ENCODE data around the gene FHL2.
A peak's percentile ranks its signal among the peaks of the same experiment; 100 is the strongest.
"Not testable (repeated sequence)": the region's sequence is repeated elsewhere in the genome, so short reads cannot be mapped to it uniquely, and the experiment has no call there.

FHL2 gene

DNA sequence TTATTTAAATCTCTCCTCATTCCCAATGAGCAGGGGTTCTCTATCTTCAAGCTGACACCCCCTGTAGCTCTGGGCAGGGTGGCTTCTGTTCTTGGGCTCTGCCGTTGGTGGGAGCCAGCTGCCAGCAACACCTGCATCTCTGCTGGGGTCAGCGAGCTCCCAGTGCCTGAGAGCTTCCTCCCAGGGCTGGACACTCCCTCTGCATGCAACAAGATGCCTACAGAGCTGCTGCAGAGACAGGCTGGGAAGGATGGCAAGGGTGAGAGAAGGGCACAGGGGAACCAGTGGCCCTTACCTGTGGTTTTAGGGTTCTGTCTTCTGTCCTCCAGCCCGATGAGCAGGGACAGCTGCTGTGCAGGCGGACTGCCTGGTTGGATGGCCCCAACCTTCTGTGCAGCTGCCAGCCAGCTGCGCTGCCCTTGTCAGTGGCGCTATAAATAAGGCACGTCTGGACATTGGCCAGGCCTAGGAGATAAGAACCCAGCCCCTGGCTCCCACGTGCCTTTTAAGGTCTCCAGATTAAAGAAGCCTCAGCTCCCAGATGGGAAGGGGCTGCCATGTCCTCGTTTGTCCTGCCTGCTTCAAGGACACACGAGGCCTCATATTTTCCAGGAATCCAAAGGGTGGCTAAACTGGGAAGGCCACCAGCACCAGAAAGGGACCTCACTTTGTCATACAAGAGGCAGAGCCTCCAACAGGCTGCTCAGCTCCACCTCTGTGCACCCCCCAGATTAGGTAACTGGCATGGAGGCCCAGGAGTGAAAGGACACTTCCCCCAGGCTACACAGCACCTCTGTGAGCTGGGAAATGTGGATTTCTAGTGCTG, 39.5 kb upstream of the FHL2 start:
- no peaks in the 10 kb centered on the region for H3K27me3 ChIP-seq (ENCODE audit: control insufficient read depth in 1 of 2, insufficient read depth in 2 of 2, low read length in 2 of 2)
- peaks cover 31% of the 10 kb centered on the region for H3K4me1 ChIP-seq (ENCODE audit: control insufficient read depth, insufficient read depth, low read length)
- no peaks in the 10 kb centered on the region for H3K36me3 ChIP-seq (ENCODE audit: control insufficient read depth in 2 of 2, insufficient read depth in 2 of 2, low read length in 2 of 2)
- H3K9ac ChIP-seq (ENCODE audit: low read length in 2 of 2), result peak overlapping the region in 1 of 2 donors; percentile 13
- H3K27ac ChIP-seq (ENCODE audit: low read length), result peak overlapping the region; percentile 31
- H3K9me3 ChIP-seq (ENCODE audit: control insufficient read depth in 2 of 2, low read length in 2 of 2), result no peaks in the 10 kb centered on the region
- peak overlapping the region in 1 of 2 donors; percentile 47 for H3K4me3 ChIP-seq (ENCODE audit: low read length in 2 of 2)

DNA sequence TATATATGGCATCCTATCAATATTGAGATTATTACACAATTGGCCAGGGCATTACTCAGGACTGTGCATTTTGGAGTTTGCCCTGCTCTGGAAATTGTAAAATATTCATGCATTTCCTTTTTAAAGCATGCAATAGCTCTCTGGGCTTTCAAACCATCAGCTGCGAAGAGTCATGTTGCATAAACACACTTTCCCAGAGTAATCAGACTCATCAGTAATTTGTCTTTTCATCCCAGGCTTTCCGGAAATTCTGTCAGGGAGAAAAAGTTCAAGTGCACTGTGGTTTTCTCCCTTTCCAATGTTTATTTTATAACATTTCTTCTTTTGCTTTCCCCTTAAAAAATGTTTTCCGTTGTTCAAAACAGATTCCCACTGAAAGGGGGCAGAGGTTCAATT, 38.9 kb upstream of the FHL2 start:
- H3K4me1 ChIP-seq (ENCODE audit: control insufficient read depth, insufficient read depth, low read length), result peaks cover 25% of the 10 kb centered on the region
- H3K27me3 ChIP-seq (ENCODE audit: control insufficient read depth in 1 of 2, insufficient read depth in 2 of 2, low read length in 2 of 2), result no peaks in the 10 kb centered on the region
- H3K4me3 ChIP-seq (ENCODE audit: low read length in 2 of 2), result peak overlapping the region in 1 of 2 donors; percentile 47
- H3K36me3 ChIP-seq (ENCODE audit: control insufficient read depth in 2 of 2, insufficient read depth in 2 of 2, low read length in 2 of 2), result no peaks in the 10 kb centered on the region
- no peak overlapping the region for H3K9ac ChIP-seq (ENCODE audit: low read length in 2 of 2)
- H3K27ac ChIP-seq (ENCODE audit: low read length), result no peak overlapping the region
- H3K9me3 ChIP-seq (ENCODE audit: control insufficient read depth in 2 of 2, low read length in 2 of 2), result no peaks in the 10 kb centered on the region

GRCh38 chr2:105432749-105433148, 33.9 kb upstream of the FHL2 start:
- no peak overlapping the region for H3K4me3 ChIP-seq (ENCODE audit: low read length in 2 of 2)
- no peaks in the 10 kb centered on the region for H3K9me3 ChIP-seq (ENCODE audit: control insufficient read depth in 2 of 2, low read length in 2 of 2)
- H3K27ac ChIP-seq (ENCODE audit: low read length), result no peak overlapping the region
- H3K36me3 ChIP-seq (ENCODE audit: control insufficient read depth in 2 of 2, insufficient read depth in 2 of 2, low read length in 2 of 2), result no peaks in the 10 kb centered on the region
- no peak overlapping the region for H3K9ac ChIP-seq (ENCODE audit: low read length in 2 of 2)
- peaks cover 17% of the 10 kb centered on the region for H3K4me1 ChIP-seq (ENCODE audit: control insufficient read depth, insufficient read depth, low read length)
- H3K27me3 ChIP-seq (ENCODE audit: control insufficient read depth in 1 of 2, insufficient read depth in 2 of 2, low read length in 2 of 2), result no peaks in the 10 kb centered on the region

DNA sequence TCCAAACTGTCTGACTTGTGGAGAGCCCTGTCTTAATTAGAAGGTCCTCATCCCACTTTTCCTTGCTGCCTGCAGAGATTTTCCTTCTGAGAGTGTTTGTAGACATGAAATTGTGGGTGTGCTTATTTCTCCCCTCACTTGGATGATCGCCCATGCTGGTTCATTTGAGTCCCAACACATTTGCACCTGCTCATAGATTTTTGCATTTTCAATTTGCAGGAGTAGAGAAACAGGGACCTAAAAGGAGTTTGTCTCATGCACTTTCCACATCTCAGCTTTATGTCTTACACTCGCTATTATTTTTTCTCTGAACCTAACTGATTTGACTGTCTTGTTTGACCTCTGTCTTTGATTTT, 33.2 kb upstream of the FHL2 start:
- no peaks in the 10 kb centered on the region for H3K36me3 ChIP-seq (ENCODE audit: control insufficient read depth in 2 of 2, insufficient read depth in 2 of 2, low read length in 2 of 2)
- no peak overlapping the region for H3K27ac ChIP-seq (ENCODE audit: low read length)
- H3K4me1 ChIP-seq (ENCODE audit: control insufficient read depth, insufficient read depth, low read length), result peaks cover 12% of the 10 kb centered on the region
- H3K27me3 ChIP-seq (ENCODE audit: control insufficient read depth in 1 of 2, insufficient read depth in 2 of 2, low read length in 2 of 2), result no peaks in the 10 kb centered on the region
- H3K9me3 ChIP-seq (ENCODE audit: control insufficient read depth in 2 of 2, low read length in 2 of 2), result no peaks in the 10 kb centered on the region
- H3K4me3 ChIP-seq (ENCODE audit: low read length in 2 of 2), result peak overlapping the region in 1 of 2 donors; percentile 30
- H3K9ac ChIP-seq (ENCODE audit: low read length in 2 of 2), result no peak overlapping the region

DNA sequence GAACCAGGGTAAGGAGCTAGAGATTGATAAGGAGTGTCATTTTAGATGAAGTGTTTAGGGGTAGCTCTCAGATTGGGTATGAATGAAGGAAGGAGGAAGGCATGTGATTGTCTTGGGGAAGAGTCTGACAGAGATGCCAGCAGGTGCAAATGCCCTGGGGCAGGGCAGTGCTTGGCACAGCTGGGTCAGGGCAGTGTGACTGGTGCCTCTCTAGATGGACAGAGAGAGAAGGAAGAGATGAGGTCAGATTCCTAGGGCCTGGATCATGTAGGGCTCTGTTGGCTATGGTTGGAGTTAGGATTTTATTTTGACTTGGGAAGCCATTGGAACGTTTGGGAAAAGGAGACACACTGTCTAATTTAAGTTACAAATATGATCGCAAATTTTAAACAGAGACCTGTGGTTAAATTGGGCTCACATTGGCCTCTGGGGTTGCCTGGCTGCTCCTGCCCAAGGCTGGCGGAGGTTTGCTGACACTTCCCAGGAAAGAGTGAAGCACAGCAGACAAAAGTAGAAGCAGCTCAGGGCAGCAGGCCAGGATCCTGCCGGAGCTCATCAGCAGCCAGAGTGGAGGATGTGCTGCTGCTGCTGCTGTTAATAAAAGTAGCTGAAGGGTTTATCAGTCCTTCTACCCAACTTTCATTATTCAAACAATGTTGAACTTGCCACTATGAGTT, 32.7 kb upstream of the FHL2 start:
- H3K27ac ChIP-seq (ENCODE audit: low read length), result peak overlapping the region; percentile 7
- H3K4me1 ChIP-seq (ENCODE audit: control insufficient read depth, insufficient read depth, low read length), result peaks cover 12% of the 10 kb centered on the region
- no peak overlapping the region for H3K9ac ChIP-seq (ENCODE audit: low read length in 2 of 2)
- H3K36me3 ChIP-seq (ENCODE audit: control insufficient read depth in 2 of 2, insufficient read depth in 2 of 2, low read length in 2 of 2), result no peaks in the 10 kb centered on the region
- no peaks in the 10 kb centered on the region for H3K27me3 ChIP-seq (ENCODE audit: control insufficient read depth in 1 of 2, insufficient read depth in 2 of 2, low read length in 2 of 2)
- H3K9me3 ChIP-seq (ENCODE audit: control insufficient read depth in 2 of 2, low read length in 2 of 2), result no peaks in the 10 kb centered on the region
- H3K4me3 ChIP-seq (ENCODE audit: low read length in 2 of 2), result no peak overlapping the region

DNA sequence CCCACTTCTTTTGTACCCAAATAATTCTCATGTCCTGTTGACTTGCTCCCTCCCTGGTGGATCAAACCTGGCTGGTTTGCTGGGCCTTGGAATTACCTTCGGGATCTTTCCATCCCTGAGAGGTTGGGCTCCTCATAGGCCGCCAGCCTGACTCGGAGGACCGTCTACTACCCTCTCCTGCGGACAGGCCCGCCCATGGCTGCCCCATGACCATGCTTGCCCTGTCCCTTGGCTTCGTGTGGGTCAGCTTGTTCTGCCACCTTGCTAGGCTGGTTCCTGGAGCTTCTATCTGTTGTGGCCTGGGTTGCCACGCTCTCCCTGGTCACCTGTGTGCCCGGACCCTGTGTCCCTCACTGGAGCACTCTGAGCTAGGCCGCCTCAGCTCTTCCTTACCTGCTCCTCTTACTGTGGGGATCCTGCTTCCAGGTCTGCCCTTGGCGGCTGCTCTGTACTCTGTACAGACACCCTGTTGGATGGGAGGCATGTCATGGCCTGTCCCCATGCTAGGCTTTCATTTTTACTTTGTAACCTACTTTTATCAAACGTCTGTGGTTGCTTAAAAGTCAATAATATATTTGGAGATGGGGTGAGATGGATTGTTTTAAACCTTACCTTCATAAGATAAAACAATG, 29.7 kb upstream of the FHL2 start:
- no peak overlapping the region for H3K4me3 ChIP-seq (ENCODE audit: low read length in 2 of 2)
- H3K36me3 ChIP-seq (ENCODE audit: control insufficient read depth in 2 of 2, insufficient read depth in 2 of 2, low read length in 2 of 2), result no peaks in the 10 kb centered on the region
- no peak overlapping the region for H3K27ac ChIP-seq (ENCODE audit: low read length)
- H3K4me1 ChIP-seq (ENCODE audit: control insufficient read depth, insufficient read depth, low read length), result peaks cover 12% of the 10 kb centered on the region
- no peaks in the 10 kb centered on the region for H3K9me3 ChIP-seq (ENCODE audit: control insufficient read depth in 2 of 2, low read length in 2 of 2)
- no peak overlapping the region for H3K9ac ChIP-seq (ENCODE audit: low read length in 2 of 2)
- H3K27me3 ChIP-seq (ENCODE audit: control insufficient read depth in 1 of 2, insufficient read depth in 2 of 2, low read length in 2 of 2), result no peaks in the 10 kb centered on the region

DNA sequence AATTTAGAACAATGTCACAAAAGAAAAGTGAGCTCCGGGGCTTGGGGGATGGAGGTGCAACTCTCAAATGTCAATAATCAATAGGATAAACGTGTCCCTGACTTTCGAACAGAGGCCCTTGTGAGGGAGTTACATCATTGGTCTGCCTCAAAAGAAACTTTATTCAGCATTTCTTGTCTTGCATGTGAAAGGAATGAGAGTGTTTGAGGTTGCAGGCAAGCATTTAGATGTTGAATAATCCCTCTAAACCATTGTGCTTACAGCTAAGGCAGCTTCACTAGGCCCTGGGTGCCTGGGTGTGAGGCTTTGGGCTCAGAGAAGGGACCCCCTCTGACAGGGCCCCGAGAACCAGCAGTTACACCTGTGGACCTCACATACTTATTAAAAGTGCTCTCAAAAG, 28.6 kb upstream of the FHL2 start:
- Histone ChIP-seq H3K4me3 (ENCODE audit: low read length in 2 of 2) (no peak overlapping the region), H3K9me3 (ENCODE audit: control insufficient read depth in 2 of 2, low read length in 2 of 2) (no peaks in the 10 kb centered on the region), H3K27me3 (ENCODE audit: control insufficient read depth in 1 of 2, insufficient read depth in 2 of 2, low read length in 2 of 2) (no peaks in the 10 kb centered on the region), H3K9ac (ENCODE audit: low read length in 2 of 2) (no peak overlapping the region), H3K4me1 (ENCODE audit: control insufficient read depth, insufficient read depth, low read length) (peaks cover 9% of the 10 kb centered on the region), H3K27ac (ENCODE audit: low read length) (no peak overlapping the region), H3K36me3 (ENCODE audit: control insufficient read depth in 2 of 2, insufficient read depth in 2 of 2, low read length in 2 of 2) (no peaks in the 10 kb centered on the region)

DNA sequence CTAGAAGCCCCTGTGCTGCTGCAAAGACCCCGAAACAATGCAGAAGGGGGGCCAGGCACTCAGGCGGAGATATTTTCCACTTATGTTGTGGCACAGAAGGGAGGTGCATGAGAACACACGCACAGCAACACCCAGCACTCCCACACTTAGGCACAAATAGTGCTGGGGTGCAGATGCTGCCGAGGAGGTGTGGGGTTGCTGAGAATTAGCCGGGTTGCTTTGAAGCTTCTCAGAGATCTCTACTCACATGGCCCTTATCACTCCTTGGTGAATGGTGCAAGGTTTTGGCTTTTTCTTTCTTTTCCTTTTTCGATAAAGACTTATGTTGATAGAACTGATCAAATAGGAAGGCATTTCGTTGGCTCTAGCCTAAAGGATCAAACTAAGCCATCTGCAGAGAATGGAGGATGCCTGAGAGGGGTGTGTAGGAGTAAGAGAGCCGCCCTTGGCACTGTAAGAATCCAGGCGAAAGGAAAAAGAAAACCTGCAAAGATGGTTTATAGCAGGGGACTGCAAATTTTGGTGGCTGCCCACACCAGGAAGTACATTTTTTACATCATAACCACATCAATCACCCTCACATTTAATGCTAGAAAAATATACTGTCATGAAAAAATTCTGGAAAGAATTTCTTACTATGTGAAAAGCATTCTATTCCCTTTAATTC, 27.9 kb upstream of the FHL2 start:
- H3K27me3 ChIP-seq (ENCODE audit: control insufficient read depth in 1 of 2, insufficient read depth in 2 of 2, low read length in 2 of 2), result no peaks in the 10 kb centered on the region
- no peak overlapping the region for H3K4me3 ChIP-seq (ENCODE audit: low read length in 2 of 2)
- H3K4me1 ChIP-seq (ENCODE audit: control insufficient read depth, insufficient read depth, low read length), result peaks cover 5% of the 10 kb centered on the region
- H3K9ac ChIP-seq (ENCODE audit: low read length in 2 of 2), result no peak overlapping the region
- no peaks in the 10 kb centered on the region for H3K36me3 ChIP-seq (ENCODE audit: control insufficient read depth in 2 of 2, insufficient read depth in 2 of 2, low read length in 2 of 2)
- no peak overlapping the region for H3K27ac ChIP-seq (ENCODE audit: low read length)
- no peaks in the 10 kb centered on the region for H3K9me3 ChIP-seq (ENCODE audit: control insufficient read depth in 2 of 2, low read length in 2 of 2)

DNA sequence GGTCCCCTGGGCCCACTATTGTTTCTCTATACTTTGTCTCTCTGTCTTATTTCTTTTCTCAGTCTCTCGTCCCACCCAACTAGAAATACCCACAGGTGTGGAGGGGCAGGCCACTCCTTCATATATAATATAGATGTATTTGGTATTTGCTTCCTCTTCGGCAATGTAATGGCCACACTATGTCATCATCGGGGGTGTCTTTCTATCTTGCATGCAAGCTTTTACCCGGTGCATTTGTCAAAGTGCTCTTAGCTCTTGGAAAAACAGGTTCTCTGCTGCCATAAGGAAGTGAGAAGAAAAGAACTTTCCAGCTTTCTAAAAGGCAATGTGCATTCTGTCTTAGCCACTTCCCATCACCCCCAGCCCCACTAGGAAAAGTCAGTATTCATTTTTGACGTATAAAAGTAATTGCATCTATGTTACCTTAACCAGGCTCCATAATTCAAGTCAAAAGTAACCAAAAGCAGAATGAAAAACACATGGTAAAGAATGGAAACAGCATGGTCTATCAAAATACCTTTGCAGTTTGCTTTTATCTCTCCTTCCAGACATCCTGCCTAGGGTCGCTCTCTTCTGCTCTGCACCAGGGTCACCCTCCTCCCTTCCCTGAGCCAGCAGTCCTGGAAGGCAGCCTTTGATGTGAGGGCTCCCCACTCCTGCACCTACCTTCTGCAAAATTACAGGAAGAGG, 27.2 kb upstream of the FHL2 start:
- H3K9ac ChIP-seq (ENCODE audit: low read length in 2 of 2), result no peak overlapping the region
- H3K4me1 ChIP-seq (ENCODE audit: control insufficient read depth, insufficient read depth, low read length), result no peaks in the 10 kb centered on the region
- H3K4me3 ChIP-seq (ENCODE audit: low read length in 2 of 2), result no peak overlapping the region
- H3K9me3 ChIP-seq (ENCODE audit: control insufficient read depth in 2 of 2, low read length in 2 of 2), result no peaks in the 10 kb centered on the region
- H3K27ac ChIP-seq (ENCODE audit: low read length), result no peak overlapping the region
- H3K36me3 ChIP-seq (ENCODE audit: control insufficient read depth in 2 of 2, insufficient read depth in 2 of 2, low read length in 2 of 2), result no peaks in the 10 kb centered on the region
- no peaks in the 10 kb centered on the region for H3K27me3 ChIP-seq (ENCODE audit: control insufficient read depth in 1 of 2, insufficient read depth in 2 of 2, low read length in 2 of 2)

- H3K36me3 ChIP-seq (ENCODE audit: control insufficient read depth in 2 of 2, insufficient read depth in 2 of 2, low read length in 2 of 2); H3K4me3 ChIP-seq (ENCODE audit: low read length in 2 of 2); H3K9me3 ChIP-seq (ENCODE audit: control insufficient read depth in 2 of 2, low read length in 2 of 2); H3K27me3 ChIP-seq (ENCODE audit: control insufficient read depth in 1 of 2, insufficient read depth in 2 of 2, low read length in 2 of 2); H3K9ac ChIP-seq (ENCODE audit: low read length in 2 of 2); H3K27ac ChIP-seq (ENCODE audit: low read length); H3K4me1 ChIP-seq (ENCODE audit: control insufficient read depth, insufficient read depth, low read length): not testable (repeated sequence)
Observed at GRCh38 chr2:105424836-105425235, 26.0 kb upstream of the FHL2 start.
